Measurements from ENCODE around the gene ASIC5.
"Not testable (repeated sequence)": the region's sequence is repeated elsewhere in the genome, so short reads cannot be mapped to it uniquely, and the experiment has no call there.

Gene ASIC5

DNA sequence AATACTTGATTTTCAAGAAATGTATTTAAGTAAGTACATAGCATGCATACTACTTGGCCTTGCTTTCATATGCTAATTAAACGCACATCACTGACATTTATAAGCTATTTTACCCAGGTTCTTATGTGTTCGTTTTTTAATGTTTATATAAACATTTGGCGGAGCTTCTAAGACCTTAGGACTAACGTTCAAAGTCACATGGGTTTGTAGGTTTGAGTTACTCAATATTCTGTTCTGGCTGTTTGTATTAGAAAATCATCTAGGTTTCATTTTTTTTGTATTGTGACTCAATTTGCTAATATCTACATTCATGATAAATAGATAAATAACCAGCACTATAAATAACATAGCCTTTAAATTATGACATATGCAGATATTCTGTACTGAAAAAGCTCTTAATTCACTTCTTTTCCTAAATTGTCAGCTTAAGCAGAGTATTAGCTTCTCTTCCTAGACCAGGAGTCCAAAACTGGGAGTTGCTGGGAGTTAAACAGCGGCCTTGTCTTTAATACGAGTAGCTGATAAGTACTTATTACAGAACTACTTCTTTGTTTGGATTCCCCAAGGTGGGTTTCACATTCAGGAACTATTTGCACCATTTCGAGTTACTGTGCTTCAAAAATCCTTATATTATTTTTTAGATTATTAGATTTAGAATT is 65.3 kb downstream of the ASIC5 start:
- no peak for DNase-seq (ENCODE audit: low read depth)

DNA sequence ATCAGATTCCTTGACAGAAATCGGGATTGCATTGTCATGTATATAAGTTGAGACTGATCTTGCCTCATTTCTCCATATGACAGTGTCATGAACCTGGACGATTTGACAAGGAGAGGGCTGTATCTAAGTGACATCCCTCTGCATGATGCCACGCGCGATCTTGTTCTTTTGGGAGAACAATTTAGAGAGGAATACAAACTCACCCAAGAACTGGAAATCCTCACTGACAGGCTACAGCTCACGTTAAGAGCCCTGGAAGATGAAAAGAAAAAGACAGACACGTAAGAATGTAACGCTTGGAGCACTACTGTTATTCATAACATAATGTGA is 66.3 kb downstream of the ASIC5 start:
- no peak for DNase-seq (ENCODE audit: low read depth)

DNA sequence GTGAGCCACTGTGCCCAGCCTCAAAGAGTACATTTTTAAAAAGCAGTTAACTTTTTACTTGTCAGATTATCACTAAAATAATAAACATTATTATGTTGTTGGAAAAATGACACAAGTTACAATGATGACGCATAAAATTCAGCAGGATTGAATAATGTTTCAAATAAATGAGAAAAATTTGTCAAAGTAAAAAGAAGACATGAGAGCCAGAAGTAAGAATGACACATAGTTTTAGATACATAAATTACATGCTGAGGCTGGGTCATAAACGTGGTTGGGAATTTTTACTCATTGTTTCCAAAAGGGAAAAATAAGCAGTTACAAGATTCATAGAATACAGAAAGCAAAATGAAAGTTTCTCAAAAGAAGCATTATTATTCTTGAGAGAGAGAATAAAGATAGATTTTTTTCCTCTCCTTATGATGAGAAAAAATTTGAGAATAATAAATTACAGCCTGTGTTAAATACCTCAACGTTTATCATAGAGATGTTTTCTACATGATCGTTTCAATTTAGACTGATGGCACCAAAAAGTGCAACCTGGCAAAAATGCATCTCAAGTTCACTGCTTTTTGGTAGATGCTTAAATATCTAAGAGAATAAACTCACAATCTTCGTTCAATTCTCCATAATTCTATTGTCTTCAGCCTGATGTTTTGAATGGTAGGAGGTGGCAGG is 66.8 kb downstream of the ASIC5 start:
- peak; percentile 41 for DNase-seq (ENCODE audit: low read depth)

DNA sequence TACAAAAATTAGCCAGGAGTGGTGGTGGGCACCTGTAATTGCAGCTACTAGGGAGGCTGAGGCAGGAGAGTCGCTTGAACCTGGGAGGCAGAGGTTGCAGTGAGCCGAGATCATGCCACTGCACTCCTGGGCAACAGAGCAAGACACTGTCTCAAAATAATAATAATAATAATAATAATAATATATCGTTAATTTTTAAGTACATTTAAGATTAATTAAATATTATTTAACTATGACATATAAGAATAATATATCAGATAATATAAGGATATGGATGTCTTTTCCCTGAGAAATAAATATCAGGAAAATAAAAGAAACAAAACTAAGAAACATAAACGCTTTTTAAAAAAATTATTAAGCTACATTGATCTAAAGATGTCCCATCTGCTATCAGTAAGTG is 68.5 kb downstream of the ASIC5 start:
- DNase-seq (ENCODE audit: low read depth) = not testable (repeated sequence)

GRCh38 chr4:155795991-155796390 is 70.1 kb downstream of the ASIC5 start:
- peak; percentile 47 for DNase-seq (ENCODE audit: low read depth)

DNA sequence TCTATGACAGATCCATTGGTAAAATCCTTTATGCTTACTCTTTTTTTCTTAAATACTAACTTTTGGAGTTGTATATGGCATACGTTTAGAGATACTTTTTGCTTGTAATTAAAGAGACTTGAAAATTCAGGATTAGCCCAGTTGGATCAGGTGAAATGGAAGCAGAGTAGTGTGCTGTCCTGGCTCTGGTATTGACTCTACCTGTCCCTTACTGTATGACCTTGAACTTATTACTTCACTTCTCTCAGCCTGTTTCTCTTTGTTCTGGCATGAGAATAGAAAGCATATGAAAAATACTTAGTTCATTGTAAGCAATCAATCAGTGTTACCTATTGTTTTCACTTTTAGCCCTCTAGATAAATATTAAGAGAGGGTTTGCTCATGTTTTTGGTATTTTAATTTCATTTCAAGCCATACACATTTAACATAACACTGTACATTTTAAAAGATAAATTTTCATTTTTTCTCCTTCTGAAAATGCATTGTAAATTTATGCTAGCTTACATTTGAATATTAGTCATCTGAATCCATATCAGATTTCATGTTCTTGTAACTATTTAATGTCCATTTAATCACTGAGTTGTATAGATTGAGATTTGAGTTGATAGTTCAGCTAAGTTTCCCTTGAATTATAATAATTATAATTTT is 71.4 kb downstream of the ASIC5 start:
- no peak for DNase-seq (ENCODE audit: low read depth)

DNA sequence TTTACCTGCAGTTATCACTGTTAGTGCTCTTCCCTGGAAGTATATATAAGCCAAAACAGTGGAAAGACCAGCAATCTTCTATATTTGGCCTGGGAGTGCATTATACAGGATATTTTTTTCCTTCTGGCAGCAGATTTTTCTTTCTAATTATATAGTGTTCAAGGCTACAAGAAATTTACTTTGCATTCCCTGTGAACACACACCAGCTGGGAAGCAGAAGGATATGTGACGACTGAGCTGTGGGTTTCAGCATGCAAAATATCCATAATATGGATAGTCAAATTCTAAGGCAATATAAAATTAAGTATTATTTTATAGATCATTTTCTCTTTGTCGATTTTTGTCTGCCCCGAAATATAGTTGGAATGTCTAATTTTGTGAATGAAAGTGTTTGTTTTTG is 76.1 kb downstream of the ASIC5 start:
- no peak for DNase-seq (ENCODE audit: low read depth)

DNA sequence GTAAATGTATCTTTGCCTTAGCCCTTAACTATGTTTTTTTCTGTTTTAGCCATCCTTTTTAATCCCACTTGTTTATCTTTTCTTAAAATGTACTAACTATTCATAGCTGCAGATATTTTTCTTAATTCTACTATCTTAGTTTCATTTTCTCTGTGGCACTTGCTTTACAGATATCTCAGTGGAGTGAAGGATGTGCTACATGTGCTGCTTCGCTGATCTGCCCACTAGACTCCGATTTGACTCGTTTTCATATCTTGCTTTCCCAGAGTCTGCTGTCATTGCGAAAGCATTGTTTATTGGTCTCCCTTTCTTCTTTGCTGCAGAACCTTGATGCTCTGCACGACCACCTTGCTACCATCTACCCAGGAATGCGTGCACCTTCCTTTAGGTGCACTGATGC is 76.7 kb downstream of the ASIC5 start:
- DNase-seq (ENCODE audit: low read depth) = no peak

DNA sequence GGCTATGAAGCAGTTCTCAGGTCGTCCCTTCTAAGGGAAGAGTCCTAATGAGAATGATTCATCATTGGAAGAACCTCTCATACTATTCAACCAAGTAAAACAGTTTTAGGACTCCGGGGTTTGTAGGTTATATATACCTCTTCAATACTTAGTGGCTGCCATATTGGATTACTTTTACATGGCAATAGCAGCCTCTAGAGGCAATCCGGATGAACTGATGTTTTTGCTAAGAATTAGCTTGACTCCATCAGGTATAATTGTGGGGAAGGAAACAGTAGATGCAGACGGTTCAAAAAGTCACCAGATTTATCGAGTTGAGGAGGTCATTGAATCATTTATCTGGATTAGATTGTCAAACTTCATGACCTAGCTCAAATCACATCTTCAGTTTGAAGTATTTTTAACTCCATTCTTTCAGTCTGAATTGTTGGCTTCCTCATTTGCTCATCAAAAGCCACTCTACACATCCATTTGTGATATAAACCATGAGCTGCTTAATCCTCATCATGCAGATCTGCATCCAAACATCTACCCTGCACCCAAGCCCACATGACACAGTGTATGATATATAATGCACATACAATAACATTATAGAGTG is 78.9 kb downstream of the ASIC5 start:
- peak; percentile 68 for DNase-seq (ENCODE audit: low read depth)

DNA sequence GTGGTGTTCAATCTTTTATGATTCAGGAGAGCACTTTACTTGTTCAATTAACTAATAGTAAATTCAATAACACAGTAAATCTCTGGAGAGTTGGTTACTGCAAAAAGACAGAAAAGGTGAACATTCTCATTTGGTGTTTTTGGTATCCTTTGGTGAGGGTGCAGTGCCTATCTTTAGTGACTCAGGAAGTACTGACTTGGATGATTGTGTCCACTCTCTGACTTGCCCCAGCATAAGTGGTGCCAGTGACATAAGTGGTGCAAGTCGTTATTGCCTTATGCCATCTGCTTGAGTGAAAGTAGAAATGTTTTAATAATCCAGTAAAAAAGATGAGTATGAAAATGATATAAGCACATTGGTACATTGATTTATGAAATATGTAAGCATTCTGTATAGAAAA is 80.2 kb downstream of the ASIC5 start:
- DNase-seq (ENCODE audit: low read depth) = no peak

DNA sequence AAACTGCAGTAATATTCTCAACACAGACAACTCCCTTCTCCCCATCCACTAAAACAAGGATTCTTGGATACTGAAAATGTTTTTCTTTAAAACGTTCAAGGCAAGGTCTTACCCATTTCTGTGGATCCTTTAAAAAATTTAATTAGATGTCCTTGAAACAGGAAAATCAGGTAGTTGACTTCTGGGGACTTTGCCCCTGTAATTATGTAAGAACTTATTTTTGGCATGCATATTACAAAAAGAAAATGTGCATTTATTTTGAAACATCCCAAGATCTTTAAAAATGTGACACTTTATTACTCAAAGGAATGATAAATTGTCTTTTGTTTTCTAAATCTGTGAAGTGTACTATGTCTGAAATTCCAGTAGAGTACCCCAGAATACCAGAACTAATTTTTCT is 81.4 kb downstream of the ASIC5 start:
- DNase-seq (ENCODE audit: low read depth) = no peak

- no peak for DNase-seq (ENCODE audit: low read depth)
Observed at GRCh38 chr4:155781249-155781831, 84.7 kb downstream of the ASIC5 start.

GRCh38 chr4:155780775-155781174 is 85.3 kb downstream of the ASIC5 start:
- no peak for DNase-seq (ENCODE audit: low read depth)

All from EH (cell line).